HL-60/S4 treated with retinoic acid at 250 ng/mL for 4 days and 3 days (cell line): ENCODE measurements around the gene BCAS1.

Experiments used
- in situ Hi-C: fragments of 300-500 bp; cut with MboI; formaldehyde crosslinking; loops from 2 replicates; pipeline ENCODE4 v1.7.0; 2022; ENCODE audit warnings: low sequenced_read_pairs

BCAS1 gene

DNA sequence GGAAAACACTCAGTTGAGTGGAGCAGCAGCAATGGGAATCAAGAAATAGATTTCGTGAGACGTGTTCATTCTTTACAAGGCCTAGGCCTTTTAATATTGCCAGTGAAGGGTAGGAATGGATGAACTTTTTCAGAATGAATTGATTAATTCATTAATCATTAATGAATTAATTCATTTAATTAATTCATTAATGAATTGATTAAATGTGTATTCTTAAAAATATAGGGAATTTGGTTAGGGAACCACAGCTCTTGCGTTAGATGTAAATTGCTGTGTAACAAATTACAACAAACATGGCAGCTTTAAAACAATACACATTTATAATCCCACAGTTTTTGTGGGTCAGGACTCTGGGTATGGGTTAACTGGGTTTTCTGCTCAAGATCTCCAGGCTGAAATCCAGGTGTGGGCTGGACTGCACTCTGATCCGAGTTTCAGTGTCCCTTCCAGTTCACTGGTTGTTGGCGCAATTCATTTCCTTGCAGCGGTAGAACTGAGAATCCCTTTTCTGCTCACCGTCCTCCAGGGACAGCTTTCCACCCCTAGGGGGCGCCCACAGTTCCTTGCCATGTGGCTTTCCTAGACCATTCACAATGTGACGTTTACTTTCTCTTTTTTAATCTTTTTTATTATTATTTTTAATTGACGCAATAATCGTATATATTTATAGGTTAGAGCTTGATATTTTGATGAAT lies 32.8 kb upstream of the BCAS1 start:
- in situ Hi-C loops: no loop called here

DNA sequence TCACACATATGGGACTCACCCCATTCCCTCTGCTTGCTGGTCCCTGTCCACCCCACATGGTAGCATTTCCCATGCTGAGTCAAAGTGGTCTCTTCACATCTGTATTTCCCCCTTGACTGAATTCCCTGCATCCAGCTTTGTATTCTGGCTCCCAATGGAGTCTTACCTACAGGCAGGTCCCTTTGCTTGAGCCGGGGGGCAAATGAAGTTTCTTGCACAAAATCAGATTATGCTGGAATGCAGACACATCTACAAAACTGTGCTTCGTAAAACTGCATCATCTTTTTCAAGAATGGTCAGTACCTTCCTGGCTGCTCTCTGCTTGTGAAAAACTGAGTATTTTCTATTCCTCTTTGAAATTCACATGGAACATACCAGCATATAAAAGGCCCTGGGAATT lies 32.1 kb upstream of the BCAS1 start:
- in situ Hi-C loops: no loop called here

- in situ Hi-C loops: no loop called here
Observed at GRCh38 chr20:54100563-54100962, 30.2 kb upstream of the BCAS1 start.

- in situ Hi-C loops: loop anchor here (25.0 kb wide), 1 partner anchor 537 kb away; no protein-coding TSS in a partner anchor
Observed at GRCh38 chr20:54099894-54100293, 29.5 kb upstream of the BCAS1 start.

- in situ Hi-C loops: loop anchor here (25.0 kb wide), 1 partner anchor 539 kb away; no protein-coding TSS in a partner anchor
Observed at GRCh38 chr20:54098047-54098446, 27.7 kb upstream of the BCAS1 start.

DNA sequence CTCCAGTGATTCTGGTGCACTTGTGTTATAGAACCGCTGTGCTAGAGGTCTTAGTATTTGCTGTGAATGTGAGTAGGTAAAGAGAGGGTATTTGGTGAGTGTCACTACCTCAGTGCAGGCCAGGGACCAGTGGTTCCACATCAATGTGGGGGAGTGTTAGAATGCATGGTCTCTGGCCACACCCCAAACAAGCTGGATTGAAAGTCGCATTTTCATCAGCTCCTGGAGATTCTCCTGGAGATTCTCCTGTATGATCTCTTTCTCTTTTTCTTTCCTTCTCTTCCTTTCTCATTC lies 26.8 kb upstream of the BCAS1 start:
- in situ Hi-C loops: loop anchor here (25.0 kb wide), 1 partner anchor 540 kb away; no protein-coding TSS in a partner anchor

DNA sequence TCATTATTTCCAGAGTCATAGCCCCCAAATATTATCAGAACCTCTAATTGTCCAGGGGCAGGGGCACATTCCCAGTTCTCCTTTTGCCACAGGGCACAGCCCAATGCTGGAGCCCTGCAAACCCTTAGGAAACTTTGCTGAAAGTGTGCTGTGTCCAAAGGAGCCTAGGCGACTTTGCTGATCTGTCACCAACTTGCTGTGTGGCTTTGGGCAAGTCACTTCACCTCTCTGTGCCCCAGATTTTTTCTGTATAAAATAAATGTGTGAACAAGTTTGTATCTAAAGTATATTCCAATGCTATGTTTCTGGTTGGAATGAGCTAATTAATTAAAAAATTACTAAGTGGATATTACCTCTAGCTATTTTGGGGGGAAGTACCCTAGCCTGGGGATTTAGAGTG lies 25.4 kb upstream of the BCAS1 start:
- in situ Hi-C loops: loop anchor here (25.0 kb wide), 1 partner anchor 541 kb away; no protein-coding TSS in a partner anchor

DNA sequence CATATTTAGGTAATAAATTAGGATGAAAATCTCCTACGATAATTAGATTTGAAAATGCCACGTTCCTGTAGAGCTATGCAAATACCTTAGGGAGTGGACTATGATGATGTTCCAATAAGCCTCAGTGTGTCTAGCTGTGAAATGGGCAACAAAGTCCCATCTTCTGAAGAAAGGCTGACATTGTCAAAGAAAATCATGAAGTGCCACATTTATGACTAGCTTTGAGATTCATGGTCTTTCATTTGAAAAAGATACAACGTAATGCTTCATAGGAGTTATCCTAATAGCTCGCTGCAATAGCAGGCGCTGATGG lies 23.8 kb upstream of the BCAS1 start:
- in situ Hi-C loops: loop anchor here (25.0 kb wide), 1 partner anchor 543 kb away; no protein-coding TSS in a partner anchor

GRCh38 chr20:54093423-54094267 lies 23.3 kb upstream of the BCAS1 start:
- in situ Hi-C loops: loop anchor here (25.0 kb wide), 1 partner anchor 544 kb away; no protein-coding TSS in a partner anchor

DNA sequence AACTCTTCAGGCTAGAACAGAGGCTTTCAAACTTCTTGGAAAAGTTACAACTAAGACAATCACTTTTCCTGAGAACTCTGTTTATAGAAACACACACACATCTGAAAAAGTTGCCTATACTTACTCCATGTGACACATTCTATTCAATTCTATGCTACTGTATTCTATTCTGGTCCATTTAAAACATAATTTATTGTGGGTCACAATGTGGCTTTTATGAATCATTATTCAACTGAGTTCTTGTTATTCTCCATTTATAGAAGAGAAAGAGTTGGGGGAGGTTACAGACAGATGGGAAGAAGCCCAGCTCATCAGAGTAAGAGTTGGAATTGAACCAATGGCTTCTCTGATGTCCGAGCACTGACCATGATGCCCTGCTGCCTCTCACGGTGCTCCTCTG lies 21.6 kb upstream of the BCAS1 start:
- in situ Hi-C loops: loop anchor here (25.0 kb wide), 1 partner anchor 545 kb away; no protein-coding TSS in a partner anchor

DNA sequence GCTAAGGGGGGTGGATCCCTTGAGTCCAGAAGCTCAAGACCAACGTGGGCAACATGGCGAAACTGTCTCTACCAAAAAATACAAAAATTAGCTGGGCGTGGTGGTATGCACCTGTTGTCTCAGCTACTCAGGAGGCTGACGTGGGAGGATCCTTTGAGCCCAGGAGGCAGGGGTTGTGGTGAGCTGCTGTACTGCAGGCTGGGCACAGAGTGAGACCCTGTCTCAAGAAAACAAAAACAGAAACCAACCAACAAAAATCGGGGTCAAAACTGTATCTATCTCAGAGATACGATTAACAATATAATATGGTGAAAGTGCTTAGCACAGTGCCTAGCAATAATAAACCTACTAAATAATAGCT lies 20.7 kb upstream of the BCAS1 start:
- in situ Hi-C loops: loop anchor here (25.0 kb wide), 1 partner anchor 546 kb away; no protein-coding TSS in a partner anchor

DNA sequence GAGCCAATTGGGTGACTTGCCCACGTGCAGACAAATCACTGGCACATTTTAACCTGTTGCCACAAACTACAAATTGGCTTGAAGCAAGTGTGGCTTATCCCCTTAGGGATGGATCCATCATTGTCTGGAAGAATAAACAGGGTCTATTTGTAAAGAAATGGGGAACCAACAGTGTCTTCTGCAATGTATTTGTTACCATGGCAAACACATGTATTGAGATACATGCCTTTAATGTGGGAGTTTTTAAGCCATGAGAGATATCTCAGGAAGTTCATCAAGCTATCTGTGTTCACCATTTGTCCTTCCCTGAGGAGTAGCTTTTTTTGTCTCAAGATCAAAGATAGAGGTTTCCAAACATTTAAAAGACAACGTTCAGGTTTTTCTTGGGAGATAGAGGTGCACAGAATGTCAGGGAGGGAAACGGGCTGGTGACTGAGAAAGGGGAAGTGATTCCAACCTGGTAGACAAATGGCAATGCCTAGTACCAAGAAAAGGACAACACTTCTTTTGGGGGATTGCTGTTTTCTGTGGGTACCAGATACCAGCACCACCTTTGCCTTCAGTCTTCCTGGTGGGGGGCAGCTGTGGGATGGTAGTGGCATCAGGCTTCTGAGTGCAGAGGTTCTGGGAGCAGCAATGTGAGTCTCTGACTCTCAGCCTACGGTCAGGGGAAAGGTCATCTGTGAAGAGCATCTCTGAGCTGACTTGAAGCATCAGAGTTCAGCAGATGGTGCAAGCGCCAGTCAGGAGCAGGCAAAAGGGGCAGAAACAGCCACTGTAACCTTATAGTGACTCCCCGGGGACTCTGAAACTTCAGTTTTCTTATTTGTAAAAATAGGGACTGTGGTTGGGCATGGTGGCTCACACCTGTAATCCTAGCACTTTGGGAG lies 20.1 kb upstream of the BCAS1 start:
- in situ Hi-C loops: loop anchor here (25.0 kb wide), 1 partner anchor 547 kb away; no protein-coding TSS in a partner anchor

- in situ Hi-C loops: loop anchor here (25.0 kb wide), 1 partner anchor 549 kb away; no protein-coding TSS in a partner anchor
Observed at GRCh38 chr20:54088430-54088829, 18.0 kb upstream of the BCAS1 start.

DNA sequence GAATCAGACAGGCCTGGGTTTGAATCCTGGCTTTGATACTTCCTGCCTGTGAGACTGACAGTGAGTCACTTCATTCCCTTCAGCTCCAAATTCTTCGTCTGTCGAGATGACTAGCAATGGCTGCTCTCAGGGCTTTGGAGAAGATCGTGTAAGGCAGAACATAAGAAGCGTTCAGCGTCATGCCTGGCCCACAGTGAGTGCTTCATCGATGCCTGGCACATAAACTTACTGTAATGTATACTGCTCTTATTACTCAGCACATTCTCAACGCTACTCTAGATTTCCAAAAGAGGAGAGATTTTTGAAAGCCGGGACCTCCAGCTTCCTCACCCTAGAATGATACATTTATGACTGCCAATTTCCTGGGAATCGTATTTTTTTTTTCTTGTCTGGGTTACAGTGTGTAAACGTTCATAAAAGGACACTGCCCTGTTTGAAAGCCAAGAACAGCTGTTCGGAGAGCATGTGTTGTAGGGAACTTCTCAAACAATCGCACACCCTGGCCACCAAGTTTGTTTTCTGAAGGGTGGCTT lies 16.2 kb upstream of the BCAS1 start:
- in situ Hi-C loops: loop anchor here (25.0 kb wide), 1 partner anchor 551 kb away; no protein-coding TSS in a partner anchor

- in situ Hi-C loops: loop anchor here (25.0 kb wide), 1 partner anchor 551 kb away; no protein-coding TSS in a partner anchor
Observed at GRCh38 chr20:54085910-54086309, 15.5 kb upstream of the BCAS1 start.

- in situ Hi-C loops: loop anchor here (25.0 kb wide), 1 partner anchor 552 kb away; no protein-coding TSS in a partner anchor
Observed at GRCh38 chr20:54085425-54085824, 15.0 kb upstream of the BCAS1 start.

GRCh38 chr20:54084727-54085388 lies 14.5 kb upstream of the BCAS1 start:
- in situ Hi-C loops: loop anchor here (25.0 kb wide), 1 partner anchor 552 kb away; no protein-coding TSS in a partner anchor

DNA sequence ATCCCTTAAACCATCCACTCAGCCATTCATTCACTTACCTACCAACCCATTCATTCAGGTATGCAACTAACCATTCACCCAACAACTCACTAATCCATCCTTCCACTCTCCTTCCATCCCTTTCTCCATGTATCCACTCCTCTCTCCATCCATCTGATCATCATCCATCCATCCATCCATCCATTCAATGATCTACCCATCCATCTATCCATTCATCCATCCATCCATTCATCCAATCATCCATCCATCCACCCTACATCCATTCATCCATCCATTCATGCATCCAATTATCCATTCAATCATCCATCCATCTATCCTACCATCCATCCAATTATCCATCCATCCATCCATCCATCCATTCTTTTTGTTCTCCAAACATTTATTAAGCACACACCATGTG lies 13.8 kb upstream of the BCAS1 start:
- in situ Hi-C loops: loop anchor here (25.0 kb wide), 1 partner anchor 553 kb away; no protein-coding TSS in a partner anchor

GRCh38 chr20:54083459-54083858 lies 13.1 kb upstream of the BCAS1 start:
- in situ Hi-C loops: loop anchor here (25.0 kb wide), 1 partner anchor 554 kb away; no protein-coding TSS in a partner anchor

DNA sequence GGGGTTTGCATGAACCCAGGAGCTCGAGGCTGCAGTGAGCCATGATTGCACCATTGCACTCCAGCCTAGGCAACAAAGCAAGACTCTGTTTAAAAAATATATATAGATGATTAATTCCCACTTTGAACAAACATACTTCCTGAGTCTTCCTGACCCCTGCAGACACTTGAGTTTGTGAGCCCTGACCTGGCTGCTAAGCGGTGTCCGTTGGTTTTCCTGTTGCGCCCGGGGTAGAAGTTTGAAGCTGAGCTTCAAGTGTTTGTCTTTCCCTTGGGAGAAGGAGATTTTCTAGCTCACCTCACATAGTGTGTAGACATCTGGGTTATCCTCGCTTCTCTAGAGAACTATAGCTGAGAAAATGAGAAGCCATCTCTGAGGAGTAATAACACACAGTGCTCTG lies 11.7 kb upstream of the BCAS1 start:
- in situ Hi-C loops: loop anchor here (25.0 kb wide), 1 partner anchor 555 kb away; no protein-coding TSS in a partner anchor
